Parathyroid adenoma (tissue), 2 donors: ENCODE measurements around the gene HDAC8.

Experiments used
- H2AFZ ChIP-seq: fragments of 300-600 bp; sonication (generic); one replicate; pipeline ENCODE4 v1.7.0; 2017; ENCODE audit warnings: antibody characterized with exemption, mild to moderate bottlenecking
- H3K27ac ChIP-seq: fragments of 300-600 bp; sonication (generic); one replicate; pipeline ENCODE4 v1.7.0; 2017
- H3K27me3 ChIP-seq: fragments of 300-600 bp; sonication (generic); one replicate; pipeline ENCODE4 v1.7.0; 2017; ENCODE audit warnings: low read length; ENCODE audit not compliant: control insufficient read depth, insufficient read depth
- H3K36me3 ChIP-seq: fragments of 300-600 bp; sonication (generic); one replicate; pipeline ENCODE4 v1.7.0; 2017; ENCODE audit warnings: low read length; ENCODE audit not compliant: control insufficient read depth, insufficient read depth
- H3K4me1 ChIP-seq: fragments of 300-600 bp; sonication (generic); one replicate; pipeline ENCODE4 v1.7.0; 2017; ENCODE audit warnings: control low read depth
- H3K4me2 ChIP-seq: fragments of 300-600 bp; sonication (generic); one replicate; pipeline ENCODE4 v1.7.0; 2017; ENCODE audit warnings: low read length
- H3K4me3 ChIP-seq: fragments of 300-600 bp; sonication (generic); one replicate; pipeline ENCODE4 v1.7.0; 2017; ENCODE audit warnings: low read depth, low read length
- H3K79me2 ChIP-seq: fragments of 300-600 bp; sonication (generic); one replicate; pipeline ENCODE4 v1.7.0; 2017; ENCODE audit warnings: control low read depth
- H3K9ac ChIP-seq: fragments of 300-600 bp; sonication (generic); one replicate; pipeline ENCODE4 v1.7.0; 2017; ENCODE audit warnings: mild to moderate bottlenecking
- H3K9me3 ChIP-seq: fragments of 300-600 bp; sonication (generic); one replicate; pipeline ENCODE4 v1.7.0; 2017; ENCODE audit warnings: low read length; ENCODE audit not compliant: control insufficient read depth
- TF ChIP-seq, protein P1 (sequence below): fragments of 300-600 bp; sonication (generic); IDR thresholded peaks from one replicate; pipeline ENCODE4 v1.7.0; 2017; ENCODE audit warnings: antibody characterized with exemption, mild to moderate bottlenecking
- donor health status: primary hyperparathyroidism.

HDAC8 gene

DNA sequence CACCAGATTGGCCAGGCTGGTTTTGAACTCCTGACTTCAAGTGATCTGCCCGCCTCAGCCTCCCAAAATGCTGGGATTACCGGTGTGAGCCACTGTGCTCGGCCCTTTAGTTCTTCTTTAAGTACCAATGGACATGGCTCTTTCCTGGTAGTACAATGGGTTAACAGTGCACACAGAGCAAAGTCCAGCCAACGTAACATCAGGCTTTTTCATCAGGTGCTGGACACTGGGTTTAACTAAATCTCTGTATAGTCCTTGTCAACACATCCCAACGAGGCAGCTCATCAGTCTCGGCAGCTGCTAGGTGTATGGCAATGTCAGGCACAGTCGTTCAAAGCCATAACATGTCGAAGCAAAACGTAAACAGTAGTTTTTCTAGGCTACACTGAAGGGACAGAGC is 93.8 kb downstream of the HDAC8 start:
- H3K27ac ChIP-seq = no peak overlapping the region
- H3K4me3 ChIP-seq = no peak overlapping the region
- TF ChIP-seq, protein P1, sequence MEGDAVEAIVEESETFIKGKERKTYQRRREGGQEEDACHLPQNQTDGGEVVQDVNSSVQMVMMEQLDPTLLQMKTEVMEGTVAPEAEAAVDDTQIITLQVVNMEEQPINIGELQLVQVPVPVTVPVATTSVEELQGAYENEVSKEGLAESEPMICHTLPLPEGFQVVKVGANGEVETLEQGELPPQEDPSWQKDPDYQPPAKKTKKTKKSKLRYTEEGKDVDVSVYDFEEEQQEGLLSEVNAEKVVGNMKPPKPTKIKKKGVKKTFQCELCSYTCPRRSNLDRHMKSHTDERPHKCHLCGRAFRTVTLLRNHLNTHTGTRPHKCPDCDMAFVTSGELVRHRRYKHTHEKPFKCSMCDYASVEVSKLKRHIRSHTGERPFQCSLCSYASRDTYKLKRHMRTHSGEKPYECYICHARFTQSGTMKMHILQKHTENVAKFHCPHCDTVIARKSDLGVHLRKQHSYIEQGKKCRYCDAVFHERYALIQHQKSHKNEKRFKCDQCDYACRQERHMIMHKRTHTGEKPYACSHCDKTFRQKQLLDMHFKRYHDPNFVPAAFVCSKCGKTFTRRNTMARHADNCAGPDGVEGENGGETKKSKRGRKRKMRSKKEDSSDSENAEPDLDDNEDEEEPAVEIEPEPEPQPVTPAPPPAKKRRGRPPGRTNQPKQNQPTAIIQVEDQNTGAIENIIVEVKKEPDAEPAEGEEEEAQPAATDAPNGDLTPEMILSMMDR = no peak
- H3K9me3 ChIP-seq = no peaks in the 10 kb centered on the region
- no peaks in the 10 kb centered on the region for H3K36me3 ChIP-seq
- no peak overlapping the region for H2AFZ ChIP-seq
- H3K4me1 ChIP-seq = no peaks in the 10 kb centered on the region
- H3K79me2 ChIP-seq = no peaks in the 10 kb centered on the region
- H3K27me3 ChIP-seq = no peaks in the 10 kb centered on the region
- H3K4me2 ChIP-seq = no peak overlapping the region
- H3K9ac ChIP-seq = no peak overlapping the region

DNA sequence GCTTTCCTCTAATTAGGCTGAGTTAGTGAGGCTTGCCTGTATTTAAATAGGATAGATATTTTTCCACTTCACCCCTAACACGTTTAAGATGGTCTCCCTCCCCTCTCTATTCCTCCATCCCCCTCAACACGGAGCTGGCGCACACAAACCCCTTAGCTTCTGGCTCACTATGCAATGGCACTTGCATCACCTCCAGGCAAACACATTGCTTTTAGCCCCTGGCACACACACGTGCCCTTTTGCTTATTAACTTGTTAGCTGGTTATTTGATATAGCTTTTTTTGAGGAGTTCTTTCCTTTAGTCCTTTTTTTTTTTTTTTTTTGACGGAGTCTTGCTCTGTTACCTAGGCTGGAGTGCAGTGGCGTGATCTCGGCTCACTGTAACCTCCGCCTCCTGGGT is 94.3 kb downstream of the HDAC8 start:
- no peak overlapping the region for H3K4me2 ChIP-seq
- TF ChIP-seq, protein P1 = no peak
- H3K9me3 ChIP-seq = no peaks in the 10 kb centered on the region
- no peak overlapping the region for H2AFZ ChIP-seq
- H3K79me2 ChIP-seq = no peaks in the 10 kb centered on the region
- no peak overlapping the region for H3K9ac ChIP-seq
- no peaks in the 10 kb centered on the region for H3K36me3 ChIP-seq
- H3K4me1 ChIP-seq = no peaks in the 10 kb centered on the region
- H3K27me3 ChIP-seq = no peaks in the 10 kb centered on the region
- H3K4me3 ChIP-seq = no peak overlapping the region
- no peak overlapping the region for H3K27ac ChIP-seq

DNA sequence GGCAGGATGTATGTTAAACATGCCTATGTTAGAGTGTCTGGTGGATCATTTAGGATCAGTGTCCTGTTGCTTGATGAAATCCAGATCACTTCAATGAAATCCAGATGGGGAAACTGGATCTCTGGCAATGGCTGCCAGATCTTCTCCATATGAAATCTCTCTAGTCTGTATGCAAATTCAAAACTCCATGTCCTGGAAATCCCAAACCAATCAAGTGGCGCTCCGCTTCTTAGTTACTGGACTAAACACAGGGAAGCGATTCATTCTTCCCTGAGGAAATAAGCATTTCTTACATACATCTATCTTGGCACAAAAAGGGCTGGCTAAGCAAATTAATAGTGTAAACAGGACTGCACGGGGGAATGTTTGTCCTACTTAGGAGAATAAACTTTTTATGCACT is 94.9 kb downstream of the HDAC8 start:
- Histone ChIP-seq H2AFZ (no peak overlapping the region), H3K9ac (no peak overlapping the region), H3K79me2 (no peaks in the 10 kb centered on the region), H3K4me1 (no peaks in the 10 kb centered on the region), H3K27ac (no peak overlapping the region), H3K27me3 (no peaks in the 10 kb centered on the region), H3K4me3 (no peak overlapping the region), H3K36me3 (no peaks in the 10 kb centered on the region), H3K4me2 (no peak overlapping the region), H3K9me3 (no peaks in the 10 kb centered on the region)
- TF ChIP-seq, protein P1 = no peak

DNA sequence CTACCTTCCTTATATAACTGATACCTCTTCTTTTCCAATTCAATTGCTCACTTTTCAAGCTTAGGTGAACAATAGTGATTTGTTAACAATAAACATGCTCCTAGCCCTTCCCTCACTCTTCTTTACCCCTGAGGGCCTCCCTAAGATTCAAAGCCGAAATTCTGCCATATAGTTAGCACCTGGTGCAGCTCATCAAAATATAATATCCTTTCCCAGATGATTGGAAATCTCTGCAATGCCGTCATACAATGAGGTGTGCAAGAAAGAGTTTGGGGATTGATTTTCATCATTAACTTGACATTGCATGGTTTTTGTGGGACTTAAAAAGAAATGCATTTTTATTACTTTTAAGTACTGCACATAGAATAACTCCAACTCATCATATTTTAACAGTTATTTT is 95.3 kb downstream of the HDAC8 start:
- no peak overlapping the region for H3K9ac ChIP-seq
- no peaks in the 10 kb centered on the region for H3K79me2 ChIP-seq
- H3K9me3 ChIP-seq = no peaks in the 10 kb centered on the region
- no peak overlapping the region for H2AFZ ChIP-seq
- no peak overlapping the region for H3K27ac ChIP-seq
- TF ChIP-seq, protein P1 = no peak
- H3K27me3 ChIP-seq = no peaks in the 10 kb centered on the region
- H3K36me3 ChIP-seq = no peaks in the 10 kb centered on the region
- H3K4me3 ChIP-seq = no peak overlapping the region
- no peaks in the 10 kb centered on the region for H3K4me1 ChIP-seq
- no peak overlapping the region for H3K4me2 ChIP-seq

DNA sequence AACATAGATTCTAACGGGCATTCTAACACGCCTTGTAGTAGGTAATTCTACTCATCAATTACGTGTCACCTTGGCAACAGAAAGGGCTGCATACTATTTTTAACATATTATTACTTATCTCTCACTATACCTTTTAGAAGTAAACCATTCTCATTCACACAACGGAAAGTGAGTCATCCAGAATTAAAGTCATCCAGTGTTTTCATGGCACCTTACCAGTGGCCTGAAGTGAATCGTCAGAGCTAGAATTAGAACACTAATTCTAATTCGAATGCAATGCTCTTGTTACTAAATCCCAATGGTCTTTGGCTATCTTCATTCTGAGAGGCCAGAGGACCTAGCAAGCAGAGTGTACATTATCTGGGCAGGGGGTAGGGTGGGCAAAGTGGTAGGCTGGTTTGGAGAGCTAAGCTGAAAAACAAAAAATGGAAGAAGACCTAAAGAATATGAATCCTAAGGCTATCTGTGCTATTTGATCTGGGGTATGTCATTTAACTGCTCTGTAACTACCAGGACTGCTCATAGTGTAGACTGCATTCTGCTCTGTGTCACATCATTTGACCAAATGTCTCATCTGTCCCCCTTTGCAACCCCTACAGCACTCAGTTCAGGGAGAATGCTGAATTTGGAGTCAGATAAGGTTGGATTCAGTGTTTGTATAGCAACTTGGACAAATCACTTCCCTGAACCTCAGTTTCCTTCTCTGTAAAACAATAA is 96.5 kb downstream of the HDAC8 start:
- Histone ChIP-seq H3K79me2 (no peaks in the 10 kb centered on the region), H3K9me3 (no peaks in the 10 kb centered on the region), H3K27ac (no peak overlapping the region), H2AFZ (no peak overlapping the region), H3K4me3 (no peak overlapping the region), H3K27me3 (no peaks in the 10 kb centered on the region), H3K9ac (no peak overlapping the region), H3K4me2 (no peak overlapping the region), H3K4me1 (no peaks in the 10 kb centered on the region), H3K36me3 (no peaks in the 10 kb centered on the region)
- TF ChIP-seq, protein P1 = no peak
